H7 (cell line): ENCODE results near the gene GTSF1L. TPM values are rescaled to one million over a fixed set of nuclear protein-coding genes. Genes with fewer than 3 reads are reported as not detected.

ENCODE experiments used
- DNase-seq: peaks from one replicate; pipeline ENCODE4 v3.0.0; 2012
- H3K27me3 ChIP-seq: 2 replicates; pipeline ENCODE4 v1.6.0; 2011; ENCODE audit warnings: mild to moderate bottlenecking, low read length; ENCODE audit not compliant: control insufficient read depth, insufficient read depth
- H3K36me3 ChIP-seq: replicated peaks from 2 replicates; pipeline ENCODE4 v1.5.1; 2011; ENCODE audit warnings: low read length; ENCODE audit not compliant: control insufficient read depth, insufficient read depth
- H3K4me3 ChIP-seq: 2 replicates; pipeline ENCODE4 v1.5.1; 2011; ENCODE audit warnings: low read depth, mild to moderate bottlenecking, control low read depth, low read length, moderate library complexity; ENCODE audit not compliant: insufficient read depth
- total RNA-seq: library from RNA; depleted of rRNA; stranded (reverse); fragments of >200 nt; shearing (Covaris generic); gene quantifications from 2 replicates; pipeline ENCODE4 v1.2.3, GENCODE V29; 2014

The GTSF1L gene
- total RNA-seq, 1 experiment from 2014 or later: not detected

- no peaks in the 10 kb centered on the region for H3K27me3 ChIP-seq
- DNase-seq: no peak
- H3K4me3 ChIP-seq: no peak overlapping the region
- H3K36me3 ChIP-seq: no peaks in the 10 kb centered on the region
Measured at GRCh38 chr20:43728686-43729255, 2.0 kb upstream of the GTSF1L start.

- Histone ChIP-seq H3K4me3 (no peak overlapping the region), H3K27me3 (no peaks in the 10 kb centered on the region)
- no peak for DNase-seq
Measured at GRCh38 chr20:43727980-43728590, 1.3 kb upstream of the GTSF1L start.

DNA sequence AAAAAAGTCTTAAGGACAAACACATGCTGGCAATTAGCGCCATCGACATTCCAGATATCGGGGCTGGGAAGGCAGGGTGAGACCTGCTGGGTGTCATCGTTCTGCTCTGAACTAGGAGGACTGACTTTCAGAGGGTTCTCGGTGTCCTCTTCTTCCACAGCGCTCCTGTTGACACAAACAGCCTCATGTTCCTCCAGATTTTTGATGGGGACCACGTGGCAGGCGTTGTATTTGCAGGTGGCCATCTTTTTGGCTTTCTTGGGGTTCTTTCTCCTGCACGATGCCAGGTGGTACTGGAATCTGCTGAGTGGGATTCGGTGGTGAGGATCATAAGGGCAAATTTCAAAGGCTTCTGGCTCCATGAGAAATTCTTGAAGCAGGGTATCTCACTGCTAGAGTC, 469 bp downstream of the GTSF1L start:
- H3K4me3 ChIP-seq: no peak overlapping the region
- H3K36me3 ChIP-seq: no peaks in the 10 kb centered on the region
- no peaks in the 10 kb centered on the region for H3K27me3 ChIP-seq
- DNase-seq: no peak

More at GRCh38 chr20:43727980-43728590, 1.3 kb upstream of the GTSF1L start:
- no peaks in the 10 kb centered on the region for H3K36me3 ChIP-seq

GRCh38 chr20:43725666-43726065, 1.1 kb downstream of the GTSF1L start:
- H3K36me3 ChIP-seq: no peaks in the 10 kb centered on the region
- no peak overlapping the region for H3K4me3 ChIP-seq
- no peak for DNase-seq
- H3K27me3 ChIP-seq: no peaks in the 10 kb centered on the region

DNA sequence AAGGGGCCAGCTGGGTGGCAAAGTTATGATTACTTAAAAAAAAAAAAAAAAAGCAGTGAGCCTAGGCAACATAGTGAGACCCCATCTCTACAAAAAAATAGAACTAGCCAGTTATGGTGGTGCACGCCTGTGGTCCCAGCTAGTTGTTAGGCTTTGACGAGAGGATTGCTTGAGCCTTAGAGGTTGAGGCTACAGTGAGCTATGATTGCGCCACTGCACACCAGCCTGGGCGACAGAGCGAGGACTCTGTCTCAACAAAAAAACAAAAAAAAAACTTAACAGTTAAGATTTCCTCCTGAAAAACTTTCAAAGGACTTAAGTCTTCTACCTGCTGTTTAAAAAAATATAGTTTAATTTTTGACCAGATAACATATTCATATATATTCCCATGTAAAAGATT, 2.4 kb downstream of the GTSF1L start:
- DNase-seq: no peak
- Histone ChIP-seq H3K36me3 (no peaks in the 10 kb centered on the region), H3K27me3 (no peaks in the 10 kb centered on the region), H3K4me3 (no peak overlapping the region)

GRCh38 chr20:43723735-43724134, 3.1 kb downstream of the GTSF1L start:
- DNase-seq: no peak
- H3K27me3 ChIP-seq: no peaks in the 10 kb centered on the region

DNA sequence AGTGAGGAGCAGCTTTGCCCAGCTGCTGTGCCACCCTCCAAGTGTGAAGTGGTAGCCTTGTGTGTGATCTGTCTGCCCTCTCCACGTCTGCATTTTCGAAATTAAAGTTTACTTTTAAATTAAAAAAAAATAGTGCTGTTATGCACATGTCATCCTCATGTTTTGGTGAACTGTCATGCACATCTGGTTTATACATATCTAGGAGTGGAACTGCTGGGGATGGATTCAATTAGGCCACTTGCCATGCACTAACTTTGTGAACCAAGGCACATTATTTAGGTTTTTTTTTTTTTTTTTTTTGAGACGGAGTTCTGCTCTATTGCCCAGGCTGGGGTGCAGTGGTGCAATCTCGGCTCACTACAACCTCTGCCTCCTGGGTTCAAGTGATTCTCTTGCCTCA, 3.6 kb downstream of the GTSF1L start:
- Histone ChIP-seq H3K4me3 (no peak overlapping the region), H3K36me3 (no peaks in the 10 kb centered on the region), H3K27me3 (no peaks in the 10 kb centered on the region)
- DNase-seq: no peak

More at GRCh38 chr20:43723735-43724134, 3.1 kb downstream of the GTSF1L start:
- no peaks in the 10 kb centered on the region for H3K36me3 ChIP-seq
- no peak overlapping the region for H3K4me3 ChIP-seq

DNA sequence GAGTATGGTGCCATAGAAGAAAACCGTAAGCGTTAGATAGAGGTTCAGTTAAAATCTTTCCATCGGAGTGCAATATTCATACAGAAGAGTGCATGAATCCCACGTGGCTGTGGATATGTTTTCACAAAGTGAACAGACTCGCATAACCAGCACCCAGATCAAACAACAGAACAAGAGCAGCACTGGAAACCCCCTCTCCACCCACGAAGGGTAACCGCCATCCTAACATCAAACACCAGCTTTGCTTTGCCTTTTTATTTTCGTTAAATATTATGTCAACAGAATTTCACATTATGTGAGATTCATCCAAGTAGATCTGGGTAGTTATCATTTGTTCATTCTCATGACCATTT, 4.7 kb downstream of the GTSF1L start:
- no peak overlapping the region for H3K4me3 ChIP-seq
- H3K36me3 ChIP-seq: no peaks in the 10 kb centered on the region; the same call in none of the 2 replicates
- H3K27me3 ChIP-seq: no peaks in the 10 kb centered on the region
- no peak for DNase-seq

DNA sequence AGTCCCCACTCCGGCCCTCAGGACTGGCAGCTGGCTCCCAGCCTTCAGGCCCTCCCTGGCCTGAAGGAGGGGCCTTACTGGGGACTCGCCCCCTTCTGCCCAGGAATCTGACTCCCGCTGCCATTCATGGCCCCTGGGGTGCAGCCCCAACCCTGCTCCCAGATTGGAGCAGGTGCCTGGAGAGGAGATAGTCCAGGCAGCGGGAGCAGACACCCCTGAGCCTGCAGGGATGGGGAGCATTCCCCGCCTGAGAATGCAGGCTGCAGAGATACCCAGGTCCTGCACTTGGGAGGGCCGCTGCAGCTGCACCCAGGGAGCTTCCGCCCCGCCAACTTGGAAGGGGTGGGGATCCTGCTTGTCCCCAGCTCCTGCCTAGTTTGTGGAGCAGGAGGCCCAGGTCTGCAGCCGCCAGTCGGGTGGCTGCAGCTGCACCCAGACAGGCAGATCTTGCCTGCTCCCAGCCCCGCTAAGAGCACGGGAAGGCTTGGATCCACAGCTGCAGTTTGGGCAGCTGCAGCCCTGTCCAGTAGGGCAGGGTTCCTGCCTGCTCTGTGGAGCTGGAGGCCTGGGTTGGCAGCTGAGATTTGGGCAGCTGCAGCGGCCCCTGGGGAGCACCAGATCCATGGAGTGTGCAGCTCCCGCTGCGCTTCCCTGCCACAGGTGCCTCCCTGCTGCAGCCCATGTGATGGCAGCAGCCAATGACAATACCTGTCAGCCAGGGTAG, 5.2 kb downstream of the GTSF1L start:
- Histone ChIP-seq H3K4me3 (no peak overlapping the region; the same call in 1 of the 2 replicates), H3K27me3 (no peaks in the 10 kb centered on the region), H3K36me3 (no peaks in the 10 kb centered on the region; the same call in none of the 2 replicates)
- peak; percentile 63 for DNase-seq

DNA sequence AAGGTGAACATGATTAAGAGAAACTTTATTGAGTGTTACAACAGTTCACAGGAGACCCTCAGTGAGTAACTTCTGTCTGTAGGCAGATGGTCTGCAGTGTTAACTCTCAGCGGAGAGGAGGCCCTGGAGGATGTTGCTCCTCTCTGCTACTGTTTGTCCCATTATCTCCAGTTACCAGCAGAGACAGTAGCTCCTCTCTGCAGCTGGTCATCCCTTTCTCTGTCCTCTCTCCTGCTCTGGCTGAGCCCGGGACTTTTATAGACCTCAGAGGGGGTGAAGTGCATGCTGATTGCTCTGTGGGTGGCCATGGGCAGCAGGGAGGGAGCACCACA, 5.7 kb downstream of the GTSF1L start:
- DNase-seq: no peak
- no peaks in the 10 kb centered on the region for H3K27me3 ChIP-seq
- H3K36me3 ChIP-seq: no peaks in the 10 kb centered on the region; the same call in none of the 2 replicates
- no peak overlapping the region for H3K4me3 ChIP-seq

GRCh38 chr20:43720007-43720406, 6.8 kb downstream of the GTSF1L start:
- DNase-seq: no peak
- Histone ChIP-seq H3K36me3 (peaks cover 5% of the 10 kb centered on the region), H3K4me3 (no peak overlapping the region), H3K27me3 (no peaks in the 10 kb centered on the region)

DNA sequence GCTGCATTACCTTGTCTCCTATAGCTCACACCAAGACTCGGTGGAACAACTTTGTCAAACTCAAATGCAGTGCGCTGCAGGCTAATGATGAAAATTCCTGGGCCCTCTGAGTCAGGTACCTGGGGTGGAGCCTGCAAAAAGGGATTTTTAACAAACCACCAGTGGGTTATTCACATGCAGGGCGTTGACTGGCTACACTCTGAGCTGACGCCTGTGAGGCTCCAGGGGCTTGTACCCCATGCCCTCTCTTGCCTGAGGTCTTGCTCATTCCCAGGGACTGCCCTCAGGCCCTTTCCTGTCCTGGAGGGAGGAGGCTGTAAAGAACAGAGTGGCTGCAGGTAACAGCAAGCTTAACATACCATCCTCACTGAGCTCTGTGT, 9.2 kb downstream of the GTSF1L start:
- Histone ChIP-seq H3K36me3 (peaks cover 18% of the 10 kb centered on the region), H3K27me3 (no peaks in the 10 kb centered on the region), H3K4me3 (no peak overlapping the region)
- DNase-seq: no peak

DNA sequence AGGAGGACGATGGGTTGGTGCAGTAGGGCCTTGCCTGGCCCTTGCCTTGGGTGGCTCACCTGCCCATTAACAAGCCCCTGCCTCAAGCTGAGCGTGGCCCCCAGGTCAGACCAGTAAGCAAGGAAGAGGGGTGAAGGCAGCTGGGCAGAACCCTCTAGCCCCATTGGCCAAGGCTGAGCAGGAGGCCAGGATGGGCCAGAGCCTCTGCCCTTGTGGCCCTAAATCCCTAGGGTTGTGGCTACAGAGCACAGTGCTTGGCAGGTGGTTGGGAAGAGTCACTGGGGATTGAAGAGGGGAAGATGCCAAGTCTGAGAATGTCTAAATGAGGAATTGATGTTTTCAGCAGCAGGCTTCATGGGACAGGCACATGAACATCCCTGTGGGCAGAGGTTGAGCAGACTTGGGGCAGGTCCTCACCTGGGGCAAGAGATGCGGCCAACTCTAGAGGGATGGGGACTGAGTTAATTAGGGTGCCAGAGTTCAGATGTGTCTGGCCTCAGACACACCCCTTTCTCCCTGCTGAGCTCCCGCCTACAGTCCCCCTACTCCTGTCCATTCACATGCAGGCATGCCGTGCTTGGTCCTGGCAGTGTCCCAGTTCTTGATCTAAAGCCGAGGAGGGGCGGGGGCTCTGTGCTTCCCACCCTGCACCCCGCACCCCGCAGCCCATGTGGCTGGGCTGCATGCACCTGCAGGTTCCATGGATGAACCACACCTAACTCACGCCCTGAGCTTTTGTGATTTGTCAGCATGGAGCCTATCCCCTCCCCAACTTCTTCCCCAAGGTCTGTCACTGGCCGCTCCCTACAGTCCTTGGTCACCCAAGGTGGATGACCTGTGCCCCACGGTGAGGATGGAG, 9.8 kb downstream of the GTSF1L start:
- Histone ChIP-seq H3K27me3 (no peaks in the 10 kb centered on the region), H3K4me3 (no peak overlapping the region), H3K36me3 (peaks cover 19% of the 10 kb centered on the region)
- no peak for DNase-seq

GRCh38 chr20:43716123-43716522, 10.7 kb downstream of the GTSF1L start:
- H3K36me3 ChIP-seq: peaks cover 23% of the 10 kb centered on the region
- H3K4me3 ChIP-seq: no peak overlapping the region
- DNase-seq: no peak
- no peaks in the 10 kb centered on the region for H3K27me3 ChIP-seq
